Neural crest cell (in vitro differentiated cells): ENCODE data around the gene IRF8. TPM values are rescaled to one million over a fixed set of nuclear protein-coding genes. Genes with fewer than 3 reads are reported as not detected.

Experiments used
- DNase-seq: peaks from one replicate; pipeline ENCODE4 v3.0.0; 2021; ENCODE audit warnings: low read depth, mixed read lengths, low spot score
- H3K27ac Mint-ChIP-seq: one replicate; pipeline ENCODE4 v1.8.0; 2021; ENCODE audit warnings: mild to moderate bottlenecking, mixed read lengths; ENCODE audit not compliant: unreplicated experiment
- H3K27me3 Mint-ChIP-seq: 2 replicates; pipeline ENCODE4 v1.8.0; 2021; ENCODE audit warnings: low read depth, mild to moderate bottlenecking, mixed read lengths
- H3K36me3 Mint-ChIP-seq: 2 replicates; pipeline ENCODE4 v1.8.0; 2021; ENCODE audit warnings: low read depth, mild to moderate bottlenecking, mixed read lengths
- H3K4me1 Mint-ChIP-seq: 2 replicates; pipeline ENCODE4 v1.8.0; 2021; ENCODE audit warnings: mixed read lengths
- H3K4me3 Mint-ChIP-seq: one replicate; pipeline ENCODE4 v1.8.0; 2021; ENCODE audit warnings: mild to moderate bottlenecking, mixed read lengths
- H3K9me3 Mint-ChIP-seq: 2 replicates; pipeline ENCODE4 v1.8.0; 2021; ENCODE audit warnings: mixed read lengths
- CTCF ChIP-seq: fragments of 200-600 bp; sonication (generic); conservative IDR thresholded peaks from 2 replicates; pipeline ENCODE4 v1.5.0; 2021; ENCODE audit warnings: antibody characterized with exemption, mild to moderate bottlenecking
- total RNA-seq: library from RNA; stranded (reverse); gene quantifications from 2 replicates; pipeline ENCODE4 v1.2.1, GENCODE V29; 2021

The IRF8 gene
- total RNA-seq, 1 donor from 2014 or later, result 0.19 TPM

DNA sequence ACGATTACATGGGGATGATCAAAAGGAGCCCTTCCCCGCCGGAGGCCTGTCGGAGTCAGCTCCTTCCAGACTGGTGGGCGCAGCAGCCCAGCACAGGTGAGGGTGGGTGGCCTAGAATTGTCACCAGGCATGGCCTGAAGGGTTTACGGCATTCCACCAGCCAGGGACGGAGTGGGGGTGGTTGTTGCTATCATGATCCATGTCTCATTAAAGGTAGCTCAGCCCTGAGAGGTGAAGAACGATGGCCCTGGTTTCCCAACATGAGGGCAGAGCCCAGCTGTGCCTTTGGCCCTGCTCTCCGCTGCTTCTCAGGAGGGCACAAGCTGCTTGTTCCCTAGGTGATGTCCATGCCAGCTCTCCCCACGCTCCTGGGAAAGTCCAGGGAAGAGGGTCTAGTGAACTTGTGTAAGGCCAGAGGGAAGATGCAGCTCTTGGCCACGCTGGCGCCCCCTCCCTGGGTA lies 14.2 kb downstream of the IRF8 start:
- H3K27me3 Mint-ChIP-seq, result peaks cover 47% of the 10 kb centered on the region
- no peak for TF ChIP-seq CTCF
- H3K36me3 Mint-ChIP-seq, result no peaks in the 10 kb centered on the region
- no peaks in the 10 kb centered on the region for H3K9me3 Mint-ChIP-seq
- no peak overlapping the region for H3K27ac Mint-ChIP-seq
- no peak for DNase-seq
- peaks cover 31% of the 10 kb centered on the region for H3K4me1 Mint-ChIP-seq
- no peak overlapping the region for H3K4me3 Mint-ChIP-seq

- DNase-seq, result no peak
- Mint-ChIP-seq H3K4me3 (no peak overlapping the region), H3K9me3 (no peaks in the 10 kb centered on the region), H3K36me3 (no peaks in the 10 kb centered on the region), H3K27me3 (peaks cover 42% of the 10 kb centered on the region), H3K4me1 (peaks cover 31% of the 10 kb centered on the region), H3K27ac (no peak overlapping the region)
- TF ChIP-seq CTCF, result no peak
Measured at GRCh38 chr16:85913688-85914422, 14.9 kb downstream of the IRF8 start.

DNA sequence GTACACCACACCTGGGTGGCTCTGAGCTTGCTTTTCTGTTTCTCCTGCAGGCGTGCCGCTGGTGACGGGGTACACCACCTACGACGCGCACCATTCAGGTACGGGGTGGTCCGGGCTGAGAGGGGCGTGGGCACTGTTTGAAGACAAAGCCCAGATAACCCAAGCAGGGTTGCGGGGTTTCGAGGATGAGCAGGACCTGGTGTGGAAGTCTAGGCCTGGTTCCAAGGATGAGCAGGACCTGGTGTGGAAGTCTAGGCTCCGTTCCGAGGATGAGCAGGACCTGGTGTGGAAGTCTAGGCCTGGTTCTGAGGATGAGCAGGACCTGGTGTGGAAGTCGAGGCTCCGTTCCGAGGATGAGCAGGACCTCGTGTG lies 15.4 kb downstream of the IRF8 start:
- no peak overlapping the region for H3K27ac Mint-ChIP-seq
- no peak overlapping the region for H3K4me3 Mint-ChIP-seq
- TF ChIP-seq CTCF, result no peak
- H3K27me3 Mint-ChIP-seq, result peaks cover 36% of the 10 kb centered on the region
- H3K9me3 Mint-ChIP-seq, result no peaks in the 10 kb centered on the region
- no peak for DNase-seq
- no peaks in the 10 kb centered on the region for H3K36me3 Mint-ChIP-seq
- H3K4me1 Mint-ChIP-seq, result peaks cover 31% of the 10 kb centered on the region

DNA sequence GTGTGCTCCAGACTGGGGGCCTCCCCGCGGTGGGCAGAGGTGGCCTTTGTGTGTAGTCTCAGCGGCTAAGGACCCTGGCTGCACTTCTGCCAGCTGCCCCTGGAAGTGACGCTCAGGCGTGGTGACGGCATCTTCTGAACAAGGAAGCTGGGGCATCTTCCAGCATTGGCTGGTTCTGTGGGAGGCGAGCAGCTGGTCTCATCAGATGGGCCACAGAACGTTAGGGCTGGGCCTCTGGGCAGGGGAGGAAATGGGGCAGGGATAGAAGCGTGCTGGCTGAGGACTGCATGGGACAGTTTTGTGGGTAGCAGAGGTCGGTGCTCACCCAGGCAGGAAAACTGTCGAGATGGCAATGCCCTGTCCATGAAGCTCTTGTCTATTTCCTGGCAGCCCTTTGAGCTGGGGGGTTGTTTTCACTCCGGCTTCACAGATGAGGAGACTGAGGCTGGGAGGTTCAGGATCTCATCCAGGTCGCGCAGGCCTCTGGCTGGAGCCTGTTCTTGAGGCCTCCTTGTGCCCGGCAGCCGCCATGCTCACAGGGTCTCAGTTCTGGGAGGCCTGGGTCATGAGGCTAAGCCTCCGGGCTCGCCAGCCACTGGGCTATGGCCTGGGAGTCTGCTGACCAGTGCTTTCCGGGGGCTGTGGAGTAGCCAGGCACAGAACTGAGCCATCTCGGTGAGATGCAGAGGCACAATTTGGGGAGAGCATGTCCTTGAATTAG lies 16.3 kb downstream of the IRF8 start:
- DNase-seq, result no peak
- Mint-ChIP-seq H3K36me3 (no peaks in the 10 kb centered on the region), H3K27ac (no peak overlapping the region), H3K9me3 (no peaks in the 10 kb centered on the region), H3K27me3 (peaks cover 28% of the 10 kb centered on the region), H3K4me3 (no peak overlapping the region), H3K4me1 (peaks cover 31% of the 10 kb centered on the region)
- TF ChIP-seq CTCF, result no peak

DNA sequence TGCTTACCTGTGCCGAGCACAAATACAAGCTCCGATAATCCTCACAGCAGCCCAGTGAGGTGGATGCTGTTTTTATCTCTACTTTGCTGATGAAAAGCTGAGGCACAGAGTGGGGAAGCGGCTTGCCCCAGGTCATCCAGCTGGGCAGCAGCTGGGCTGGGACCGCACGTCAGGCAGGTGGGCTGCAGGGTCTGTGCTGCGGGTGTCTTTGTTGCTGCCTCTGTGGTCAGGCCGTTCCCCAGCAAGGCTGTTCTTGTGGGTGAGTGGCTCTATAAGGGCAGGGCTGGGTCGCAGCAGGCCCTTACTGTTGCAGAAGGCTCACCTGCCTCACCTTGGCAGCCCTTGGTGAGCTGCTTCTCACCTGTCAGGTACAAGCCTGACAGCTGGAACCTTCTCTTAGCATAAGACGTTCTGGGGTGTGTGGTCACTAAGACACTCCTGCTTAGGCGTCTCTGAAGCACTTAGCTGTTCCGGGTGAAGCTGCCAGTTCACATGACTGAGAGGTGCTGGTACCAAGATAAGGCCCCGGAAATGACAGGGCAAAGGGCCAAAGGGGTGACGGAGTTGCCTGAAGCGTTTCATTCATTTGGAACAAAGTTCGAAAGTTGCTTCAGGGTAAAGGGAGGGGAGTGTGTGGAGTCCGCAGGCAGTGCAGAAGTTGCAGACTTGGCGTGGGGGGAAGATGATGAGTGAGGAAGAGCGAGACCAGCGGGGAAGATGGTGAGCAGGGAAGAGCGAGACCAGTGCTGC lies 17.4 kb downstream of the IRF8 start:
- H3K36me3 Mint-ChIP-seq, result no peaks in the 10 kb centered on the region
- H3K4me3 Mint-ChIP-seq, result no peak overlapping the region
- H3K4me1 Mint-ChIP-seq, result peaks cover 31% of the 10 kb centered on the region
- DNase-seq, result no peak
- peaks cover 17% of the 10 kb centered on the region for H3K27me3 Mint-ChIP-seq
- no peaks in the 10 kb centered on the region for H3K9me3 Mint-ChIP-seq
- H3K27ac Mint-ChIP-seq, result no peak overlapping the region
- no peak for TF ChIP-seq CTCF
